IPS-NIHi7 (cell line): ENCODE measurements around the gene CHERP.

Experiments used
- DNase-seq: peaks from one replicate; pipeline ENCODE4 v3.0.0; 2012; ENCODE audit warnings: mixed read lengths; ENCODE audit errors: extremely low spot score

Gene CHERP

DNA sequence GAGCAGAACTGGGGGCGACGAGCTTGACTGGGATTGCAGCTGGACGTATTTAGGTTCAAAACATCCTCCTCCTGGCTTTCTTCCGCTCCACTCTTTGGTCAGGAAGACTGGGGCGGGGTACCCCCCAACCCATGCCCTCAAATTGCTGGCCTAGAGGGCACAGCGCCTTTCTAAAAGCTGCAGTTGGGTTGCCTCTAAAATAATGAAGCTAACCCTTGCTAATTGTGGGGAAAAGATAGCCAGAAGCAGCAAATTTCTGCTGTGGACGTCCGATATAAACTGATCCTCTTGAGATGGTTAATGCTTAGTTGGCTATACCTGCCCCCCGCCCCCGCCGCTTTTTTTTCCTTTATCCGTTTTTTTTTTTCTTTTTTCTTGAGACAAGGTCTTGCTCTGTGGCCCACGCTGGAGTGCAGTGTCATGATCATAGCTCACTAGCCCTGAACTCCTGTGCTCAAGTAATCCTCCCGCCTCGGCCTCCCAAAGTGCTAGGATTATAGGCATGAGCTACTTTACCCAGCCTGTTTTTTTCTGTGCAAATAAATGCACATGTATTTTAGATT is 754 bp upstream of the CHERP start:
- no peak for DNase-seq

DNA sequence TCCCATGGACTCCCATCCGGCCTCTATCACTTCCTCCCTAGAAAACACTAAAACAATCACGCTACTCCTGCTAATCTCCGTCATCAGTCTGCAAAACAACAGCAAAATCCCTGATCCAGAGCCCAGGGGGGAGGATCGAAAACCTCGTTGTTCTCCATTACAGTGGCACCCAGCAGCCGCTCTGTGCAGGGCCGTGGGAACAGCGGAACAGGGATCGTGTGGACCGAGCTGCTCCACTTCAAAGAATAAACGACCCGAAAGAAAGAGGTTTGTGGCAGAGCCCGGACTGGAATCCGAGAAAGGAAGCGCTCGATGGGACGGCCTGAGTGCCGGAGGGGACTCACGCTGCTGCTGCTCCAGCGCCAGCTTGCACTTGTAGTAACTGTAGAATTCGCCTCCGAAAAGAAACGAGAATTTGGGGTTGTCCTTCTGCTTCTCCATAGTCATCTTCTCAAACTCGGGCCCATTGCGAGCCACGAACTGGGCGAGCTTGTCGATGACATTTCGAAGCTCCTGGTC is 652 bp downstream of the CHERP start:
- no peak for DNase-seq

DNA sequence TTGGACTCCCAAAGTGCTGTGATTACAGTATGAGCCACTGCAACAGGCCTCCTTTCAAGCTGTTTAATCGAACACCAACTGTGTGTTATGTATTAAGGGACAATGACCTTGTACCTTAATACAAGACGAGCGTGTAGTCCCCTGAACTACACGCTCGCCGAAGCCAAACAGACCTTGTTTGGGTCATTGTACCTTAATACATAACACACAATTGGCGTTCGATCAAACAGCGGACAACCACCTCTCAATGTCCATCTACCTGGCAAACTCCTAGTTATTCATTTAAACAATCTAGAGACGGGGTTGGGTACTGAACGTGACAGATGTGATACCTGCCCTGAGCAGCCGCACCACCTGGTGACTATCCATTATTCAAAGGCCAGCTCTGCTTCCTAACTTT is 1.3 kb downstream of the CHERP start:
- DNase-seq, result no peak

DNA sequence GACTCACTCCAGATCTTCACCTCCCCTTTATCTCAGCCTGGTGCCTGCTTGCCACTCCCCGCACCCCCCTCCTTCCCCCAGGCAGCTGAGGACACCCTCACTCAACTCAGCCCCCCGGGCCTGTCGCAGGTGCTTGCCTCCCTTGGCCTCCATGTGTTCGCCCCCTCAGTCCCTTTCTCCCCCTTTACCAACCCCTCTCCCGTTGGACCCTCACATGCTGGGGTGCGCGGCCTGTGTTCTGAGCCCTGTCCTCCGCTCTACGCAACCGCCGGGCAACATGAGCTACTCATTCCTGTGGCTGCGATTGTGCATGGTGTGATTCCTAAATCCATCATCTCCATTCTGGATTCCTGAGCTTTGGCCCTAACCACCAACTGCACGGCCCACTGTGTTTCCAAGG is 5.1 kb downstream of the CHERP start:
- DNase-seq, result no peak

- no peak for DNase-seq
Measured at GRCh38 chr19:16536130-16536529, 6.1 kb downstream of the CHERP start.

- DNase-seq, result no peak
Measured at GRCh38 chr19:16535381-16535780, 6.9 kb downstream of the CHERP start.

DNA sequence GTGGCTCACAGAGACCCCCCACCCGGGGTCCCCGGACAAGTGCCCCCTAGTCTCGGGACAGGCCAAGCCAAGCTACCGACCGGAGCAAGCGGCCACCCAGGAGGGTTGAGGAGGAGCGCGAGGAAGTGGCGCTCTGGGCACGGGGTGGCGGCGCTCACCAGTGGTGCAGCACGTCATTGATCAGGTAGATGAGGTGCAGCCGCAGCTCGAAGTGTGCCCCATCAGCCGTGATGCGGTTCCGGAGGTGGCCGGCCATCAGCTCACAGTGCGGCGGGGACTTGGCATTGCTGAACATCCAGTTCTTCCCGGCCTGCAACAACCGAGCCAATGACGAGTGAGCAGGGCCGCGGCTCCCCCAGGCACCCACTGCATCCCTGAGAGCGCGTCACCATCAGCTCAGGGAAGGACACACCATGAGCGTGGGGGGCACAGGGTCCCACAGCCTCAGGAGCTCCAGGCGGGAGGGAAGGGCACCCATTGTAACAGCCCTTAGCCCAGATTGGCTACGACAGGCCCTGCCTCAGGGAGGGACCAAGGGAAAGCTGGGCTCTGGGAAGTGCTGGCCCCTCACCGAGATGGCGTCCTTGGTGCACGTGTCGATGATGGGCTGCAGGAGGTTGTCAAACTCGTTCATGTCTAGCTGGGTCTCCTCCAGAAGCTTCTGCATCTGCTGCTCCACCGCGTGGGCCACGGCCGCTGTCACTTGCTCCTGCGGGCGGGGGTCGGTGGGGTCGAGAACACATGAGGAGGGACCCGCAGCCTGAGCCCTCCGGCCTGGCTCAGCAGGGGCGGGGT is 9.6 kb downstream of the CHERP start:
- no peak for DNase-seq

- DNase-seq, result no peak
Measured at GRCh38 chr19:16531380-16531669, 10.9 kb downstream of the CHERP start.

GRCh38 chr19:16530540-16531379 is 11.5 kb downstream of the CHERP start:
- no peak for DNase-seq

DNA sequence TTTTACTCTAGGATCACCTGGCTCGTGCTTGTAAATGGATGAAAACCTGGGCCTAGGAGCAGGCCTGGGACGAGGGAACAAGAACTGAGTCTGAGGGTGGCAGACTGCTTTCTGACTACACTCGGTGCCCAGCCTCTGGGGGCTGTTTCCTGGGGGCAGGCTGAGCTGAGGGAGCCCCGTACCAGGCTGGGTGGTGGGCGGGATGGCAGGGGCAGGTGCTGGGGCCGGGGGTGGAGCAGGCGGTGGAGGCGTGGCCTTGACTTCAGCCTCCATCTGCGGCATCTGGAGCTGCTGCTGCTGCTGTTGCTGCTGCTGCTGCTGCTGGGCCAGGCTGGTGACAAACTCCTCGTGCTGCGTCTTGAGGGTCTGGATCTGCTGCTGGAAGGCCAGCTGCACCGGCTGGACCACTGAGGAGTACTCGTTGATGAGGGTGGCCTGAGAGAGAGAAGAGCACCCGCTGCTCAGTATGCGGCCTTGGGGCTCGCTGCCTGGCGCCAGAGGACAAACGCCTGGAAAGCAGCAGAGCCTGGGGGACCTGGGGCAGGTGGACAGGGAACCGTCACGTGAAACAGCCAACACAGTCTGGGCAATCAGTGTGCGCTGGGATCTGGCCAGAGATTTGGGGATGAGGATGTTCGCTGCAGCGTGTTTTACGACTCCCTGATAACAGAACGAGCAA is 12.6 kb downstream of the CHERP start:
- DNase-seq, result no peak

DNA sequence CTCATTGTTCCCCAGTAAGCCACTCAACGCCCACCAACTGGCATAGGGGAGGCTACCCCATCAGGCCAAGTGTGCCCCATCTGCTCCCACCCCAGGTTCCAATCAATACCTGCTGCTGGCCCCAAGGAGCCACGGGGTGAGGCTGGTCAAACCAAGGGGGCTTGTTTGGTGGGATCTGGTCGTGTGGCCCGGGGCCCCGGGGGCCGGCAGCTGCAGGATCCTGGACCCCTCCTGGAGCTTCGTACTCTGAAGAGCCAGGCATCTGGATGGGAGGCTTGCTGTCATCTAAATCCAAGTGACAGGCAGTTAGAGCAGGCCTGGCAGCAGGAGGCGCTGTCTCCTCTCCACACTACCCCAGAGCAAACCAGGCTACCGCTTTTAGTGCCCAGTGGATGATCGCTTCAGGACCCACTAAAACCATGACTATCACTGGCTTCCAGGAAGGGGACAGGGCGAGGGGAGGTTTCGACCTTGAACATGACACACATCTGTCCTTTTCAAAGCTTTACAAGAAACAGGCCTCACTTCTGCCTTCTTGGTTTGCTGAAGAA is 14.2 kb downstream of the CHERP start:
- DNase-seq, result peak; percentile 63

DNA sequence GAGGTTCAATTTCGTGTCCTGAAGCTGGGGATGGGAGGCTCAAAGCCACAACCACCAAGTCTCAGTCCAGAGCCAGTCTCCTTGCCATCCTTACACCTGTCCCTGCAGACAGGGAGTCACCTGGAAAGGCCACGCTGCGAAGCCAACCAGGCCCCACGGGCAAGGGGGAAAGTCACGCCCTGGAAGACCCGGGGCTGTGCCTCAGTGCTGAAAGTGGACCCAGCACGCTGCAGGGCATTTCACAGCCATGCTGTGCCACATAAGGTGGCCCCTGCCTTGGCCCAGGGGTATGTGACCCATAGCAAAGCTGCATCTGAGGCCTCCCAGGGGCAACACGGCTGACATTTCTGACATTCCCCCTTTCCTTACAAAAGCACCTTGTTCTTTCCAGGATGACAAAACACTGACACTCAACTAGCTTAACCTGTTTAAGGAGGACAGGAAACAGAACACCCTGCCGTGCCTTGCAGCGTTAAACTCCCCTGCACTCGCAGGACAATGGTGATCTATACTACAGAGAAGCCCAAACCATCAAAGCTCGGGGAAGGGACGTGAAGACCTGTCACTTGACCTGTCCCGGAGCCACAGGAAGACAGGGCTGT is 14.8 kb downstream of the CHERP start:
- no peak for DNase-seq

- DNase-seq, result no peak
Measured at GRCh38 chr19:16525751-16526481, 16.3 kb downstream of the CHERP start.

DNA sequence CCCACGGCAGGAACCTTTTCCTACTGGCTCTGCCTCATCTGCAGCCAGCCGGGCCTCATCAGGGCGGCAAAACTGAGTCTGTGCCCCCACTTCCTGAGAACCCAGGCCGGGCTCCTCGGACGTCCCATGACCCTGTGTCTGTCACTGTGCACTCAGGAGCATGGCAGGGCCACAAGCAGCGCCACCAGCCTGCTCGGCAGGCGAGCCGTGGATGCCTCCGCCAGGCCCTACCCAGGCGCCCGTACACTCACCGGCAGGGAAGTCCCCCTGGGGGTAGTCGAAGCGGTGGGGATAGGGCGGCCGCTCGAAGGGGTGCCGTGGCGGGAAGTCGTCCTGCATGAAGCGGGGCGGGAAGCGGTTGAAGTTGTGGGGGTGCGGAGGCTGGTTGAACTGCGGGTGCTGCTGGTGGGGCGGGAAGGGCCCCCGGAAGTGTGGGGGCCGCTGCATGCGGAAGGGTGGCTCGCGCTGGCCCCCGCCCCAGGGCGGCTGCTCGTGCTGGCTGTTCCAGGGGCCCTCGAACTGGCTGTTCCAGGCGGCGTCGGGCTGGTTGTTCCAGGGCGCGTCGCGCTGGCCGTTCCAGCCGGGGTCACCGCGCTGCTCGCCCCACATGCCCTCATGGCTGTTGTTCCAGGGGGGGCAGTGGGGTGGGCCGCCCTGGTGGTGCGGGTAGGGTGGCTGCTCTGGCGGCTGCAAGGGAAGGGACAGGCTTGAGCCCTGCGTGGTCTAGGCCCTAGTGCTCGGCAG is 17.1 kb downstream of the CHERP start:
- DNase-seq, result no peak

DNA sequence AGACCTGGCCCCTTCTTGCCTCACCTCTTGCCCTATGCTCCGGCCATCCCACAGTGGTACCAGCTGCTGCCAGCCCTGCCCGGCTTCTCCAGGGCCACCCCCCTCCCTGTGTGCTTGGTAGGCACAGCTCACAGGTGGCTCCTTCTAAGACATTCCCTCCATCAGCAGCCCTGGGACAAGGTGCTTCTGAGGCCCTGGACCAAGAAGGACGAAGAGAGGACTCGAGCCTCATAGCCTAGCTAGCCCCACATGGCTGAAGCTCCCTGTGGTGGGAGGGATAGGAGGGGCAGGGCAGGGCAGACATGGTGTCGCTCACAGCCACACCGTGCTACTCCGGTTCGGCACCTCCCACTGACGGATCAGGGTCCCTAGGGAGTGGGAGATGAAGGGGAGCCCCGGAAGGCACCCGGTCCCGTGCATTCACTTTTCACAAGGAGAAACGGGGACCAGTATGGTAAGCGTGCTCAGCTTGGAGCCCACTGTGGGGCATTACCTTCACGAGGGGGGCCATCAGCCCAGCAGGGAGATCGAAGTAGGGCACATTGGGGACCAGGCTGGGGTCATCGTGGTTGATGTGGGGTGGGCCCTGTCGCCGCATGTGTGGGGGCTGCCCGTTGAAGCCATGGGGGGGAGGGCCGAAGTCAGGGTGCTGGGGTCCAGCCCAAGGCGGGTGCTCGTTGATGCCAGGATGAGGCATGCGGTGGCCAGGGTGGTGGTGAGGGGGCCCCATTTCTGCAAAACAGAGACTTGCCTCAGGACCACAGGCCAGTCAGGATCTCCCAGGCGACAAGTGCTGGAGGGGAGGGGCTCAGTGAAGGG is 19.5 kb downstream of the CHERP start:
- no peak for DNase-seq

DNA sequence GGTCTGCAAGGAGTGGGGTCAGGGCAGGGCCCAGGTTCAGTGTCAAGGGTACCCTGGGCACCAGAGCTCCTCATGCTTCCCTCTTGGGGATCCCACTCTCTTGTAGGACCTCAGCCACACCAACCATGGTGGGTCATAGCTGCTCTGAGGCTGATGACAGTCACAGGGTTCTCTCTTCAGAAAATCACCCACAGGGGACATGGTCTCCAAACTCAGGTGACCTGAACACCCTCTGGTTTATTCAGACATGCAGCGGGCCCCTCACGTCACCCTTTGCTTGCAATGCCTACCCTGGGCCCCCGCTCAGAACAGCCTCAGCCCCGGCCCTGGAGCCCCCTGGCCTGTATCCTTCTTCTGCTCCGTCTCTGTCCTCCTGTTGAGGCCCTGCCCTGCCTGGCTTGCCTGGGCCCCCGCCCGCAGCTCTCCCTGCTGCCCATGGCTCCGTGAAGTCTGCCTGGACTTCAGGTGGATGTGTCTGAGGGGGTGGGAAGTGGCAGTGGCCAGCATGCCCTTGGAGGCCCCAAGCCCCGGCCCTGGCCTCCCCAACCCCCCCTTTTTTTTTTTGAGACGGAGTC is 20.4 kb downstream of the CHERP start:
- DNase-seq, result no peak

GRCh38 chr19:16520986-16521624 is 21.1 kb downstream of the CHERP start:
- no peak for DNase-seq
